ENCODE data around the gene SPINT1. TPM values are rescaled to one million over a fixed set of nuclear protein-coding genes. Genes with fewer than 3 reads are reported as not detected.

The SPINT1 gene
- total RNA-seq, 1 experiment from 2014 or later = 123 TPM

DNA sequence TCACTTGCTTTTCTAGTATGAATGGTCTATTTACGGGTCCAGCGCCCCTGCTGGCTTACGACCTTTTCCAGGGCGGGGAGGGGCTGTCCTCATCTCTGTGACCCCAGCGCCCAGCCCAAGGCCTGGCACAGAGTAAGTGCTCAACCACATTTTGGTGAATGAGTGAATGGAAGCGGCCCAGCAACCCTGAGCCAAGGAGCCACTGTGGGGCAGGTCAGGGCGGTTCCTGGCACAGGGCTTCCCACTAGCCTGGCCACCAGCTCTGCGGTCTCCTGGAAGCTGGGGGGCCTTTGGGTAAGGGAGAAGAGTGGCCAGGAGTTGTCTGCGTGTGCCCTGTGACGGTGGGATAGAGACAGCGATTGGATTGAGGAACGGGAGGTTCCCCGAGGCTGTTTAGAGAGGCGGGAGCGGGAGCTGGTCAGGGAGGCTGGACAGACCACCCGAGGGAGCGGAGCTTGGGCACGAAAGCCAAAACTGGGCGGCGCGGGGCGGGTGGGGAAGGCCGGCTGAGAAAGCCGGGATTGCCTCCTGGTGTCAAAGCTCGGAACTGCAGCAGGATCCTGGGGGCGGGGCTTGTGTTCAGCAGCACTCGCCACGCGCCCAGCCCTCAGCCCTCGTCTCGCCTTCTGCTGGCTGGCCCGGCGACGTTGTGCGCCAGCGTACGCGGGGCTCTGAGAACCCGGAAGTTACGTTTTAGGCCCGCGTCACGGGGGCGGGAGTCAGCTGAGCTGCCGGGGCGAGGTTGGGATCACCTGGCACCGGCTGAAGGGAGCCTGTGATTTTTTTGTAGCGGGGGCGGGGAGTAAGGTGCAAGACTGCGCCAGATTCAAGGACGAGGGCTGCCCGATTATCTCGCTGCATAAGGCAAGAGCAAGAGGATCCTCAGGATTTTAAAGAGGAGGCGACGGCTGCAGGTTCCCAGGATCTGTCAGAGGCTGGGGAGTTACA lies 50.2 kb downstream of the SPINT1 start, which contains the start of gene VPS18:
Gene VPS18, plus strand, starts transcription at position 718 of the 948 bp plus-strand sequence. CDS start 319 bp downstream, outside the sequence.
- H3K27ac ChIP-seq (ENCODE audit: low read depth, low read length) = peak within 1 kb of the TSS; percentile 73
- H3K4me2 ChIP-seq (ENCODE audit: low read length) = peak within 1 kb of the TSS; percentile 97
- peak within 1 kb of the TSS; percentile 94 for H3K4me3 ChIP-seq (replicated peaks in 1 of 2; ENCODE audit: low read depth in 1 of 2, low read length in 2 of 2)
- intact Hi-C loops (cut with micrococcal nuclease) = loop anchor here (1.0 to 5.0 kb wide), 4 partner anchors 37 to 302 kb away; partner anchors contain the start of gene KNL1
- H3K79me2 ChIP-seq (ENCODE audit: insufficient read depth, low read length) = peaks cover 21% of the 10 kb centered on the region
- H3K9ac ChIP-seq (ENCODE audit: low read length) = peak within 1 kb of the TSS; percentile 76
- peaks cover 7 to 26% of the 10 kb centered on the region in 2 experiments; a peak in 3 of 4 replicates for H3K4me1 ChIP-seq (ENCODE audit: control insufficient read depth in 1 of 2, insufficient read depth in 2 of 2, low read length in 2 of 2)
- no TSS peak for BruUV-seq (replicated peaks)
- no peaks in the 10 kb centered on the region for H3K9me3 ChIP-seq (ENCODE audit: control insufficient read depth in 1 of 2, insufficient read depth in 1 of 2, low read depth in 1 of 2, low read length in 2 of 2)
- peak; percentile 93 for ATAC-seq
- no peaks in the 10 kb centered on the region for H3K27me3 ChIP-seq (ENCODE audit: insufficient read depth, low read length)
- DNase-seq (ENCODE audit: low read depth, low spot score) = peak; percentile 94
- CTCF ChIA-PET = interaction anchor here (0.6 to 5.4 kb wide), 42 partner anchors 9 to 1208 kb away, joined by 3 to 166 read pairs (median 4); partner anchors contain the start of genes DLL4, GCHFR, NUSAP1 and OIP5
- POLR2A ChIA-PET = interaction anchor here (0.8 to 2.4 kb wide), 14 partner anchors 9 to 304 kb away, joined by 3 to 34 read pairs (median 4); partner anchors contain the start of genes CHAC1, DLL4 and RHOV
- peaks cover 0 to 9% of the 10 kb centered on the region in 2 experiments; a peak in 2 of 4 replicates for H3K36me3 ChIP-seq (ENCODE audit: control insufficient read depth in 1 of 2, insufficient read depth in 2 of 2, low read length in 2 of 2)
- RAD21 ChIA-PET (ENCODE audit: low non-redundant PET in 1 of 2, low total read pairs in 2 of 2, uncharacterized antibody in 2 of 2, unreplicated experiment in 2 of 2) = interaction anchor here (0.5 to 2.4 kb wide), 11 partner anchors 12 to 304 kb away, joined by 3 to 21 read pairs (median 5); partner anchors contain the start of gene SPINT1 (in 1 of the 2)
- no peaks in the 10 kb centered on the region for H4K20me1 ChIP-seq (ENCODE audit: insufficient read depth)
- H2AFZ ChIP-seq (ENCODE audit: low read depth, low read length, poor library complexity, severe bottlenecking) = peak within 1 kb of the TSS; percentile 85
- TF ChIP-seq EGR1 (IDR thresholded peaks at IDR 0.05; ENCODE audit: low read depth) = peak; percentile 93
- TF ChIP-seq CBX3 (IDR thresholded peaks at IDR 0.05; ENCODE audit: low read depth) = peak; percentile 70
- peak; percentile 4 for TF ChIP-seq YY1 (IDR thresholded peaks at IDR 0.05; ENCODE audit: extremely low read depth, insufficient replicate concordance, low read depth, low read length)
- peak; percentile 94 for TF ChIP-seq SIN3A (IDR thresholded peaks at IDR 0.05; ENCODE audit: low read depth)
- TF ChIP-seq, protein P1, sequence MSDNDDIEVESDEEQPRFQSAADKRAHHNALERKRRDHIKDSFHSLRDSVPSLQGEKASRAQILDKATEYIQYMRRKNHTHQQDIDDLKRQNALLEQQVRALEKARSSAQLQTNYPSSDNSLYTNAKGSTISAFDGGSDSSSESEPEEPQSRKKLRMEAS (IDR thresholded peaks at IDR 0.05) = peak; percentile 97
- TF ChIP-seq EZH2 (IDR thresholded peaks at IDR 0.05) = no peak
- peak; percentile 97 for TF ChIP-seq RAD21 (IDR thresholded peaks at IDR 0.05; ENCODE audit: low read depth)
- peak; percentile 76 for TF ChIP-seq SP1 (IDR thresholded peaks at IDR 0.05; ENCODE audit: low read depth)
- TF ChIP-seq ELF1 (IDR thresholded peaks at IDR 0.05; ENCODE audit: borderline replicate concordance, low read depth) = peak; percentile 81; the same call in 1 of the 2 replicates
- peak; percentile 67 for TF ChIP-seq POLR2A (IDR thresholded peaks at IDR 0.05; ENCODE audit: borderline replicate concordance, extremely low read depth, insufficient read depth, insufficient read length)
- TF ChIP-seq CTCF (IDR thresholded peaks at IDR 0.05 in 2 of 3, conservative IDR thresholded peaks at IDR 0.05 in 1 of 3; ENCODE audit: borderline replicate concordance in 1 of 3, insufficient read depth in 1 of 3, low read depth in 2 of 3, low read length in 2 of 3) = peak; percentile 70 to 89 (median 81)
- TF ChIP-seq, protein P2, sequence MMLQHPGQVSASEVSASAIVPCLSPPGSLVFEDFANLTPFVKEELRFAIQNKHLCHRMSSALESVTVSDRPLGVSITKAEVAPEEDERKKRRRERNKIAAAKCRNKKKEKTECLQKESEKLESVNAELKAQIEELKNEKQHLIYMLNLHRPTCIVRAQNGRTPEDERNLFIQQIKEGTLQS (IDR thresholded peaks at IDR 0.05) = no peak
- TF ChIP-seq POLR2AphosphoS5 (IDR thresholded peaks at IDR 0.05; ENCODE audit: low read depth, low read length) = peak; percentile 77
- TF ChIP-seq ZBTB33 (IDR thresholded peaks at IDR 0.05; ENCODE audit: extremely low read depth, insufficient replicate concordance, low read length) = no peak
- TF ChIP-seq SRF (IDR thresholded peaks at IDR 0.05; ENCODE audit: low read depth) = peak; percentile 85
- no peaks in the 10 kb centered on the region for H3K9me2 ChIP-seq (ENCODE audit: insufficient read depth)
